HepG2 (cell line): ENCODE data around the gene MVB12A. TPM values are rescaled to one million over a fixed set of nuclear protein-coding genes. Genes with fewer than 3 reads are reported as not detected.

Source experiments
- ATAC-seq: fragments of 200-7000 bp; cut with Tn5 transposase; 3 replicates; pipeline ENCODE4 v1.9.1; 2020; ENCODE audit warnings: mild to moderate bottlenecking, moderate library complexity
- BruUV-seq: library from RNA; stranded (reverse); fragments of 400-500 nt; replicated peaks from 2 replicates; lab custom pipeline; 2021; lab: Mats Ljungman, UMichigan
- CTCF ChIA-PET: fragments of 300-600 bp; formaldehyde crosslinking; extraction: SDS; loops from one replicate; lab custom pipeline; 2021; ENCODE audit warnings: low total read pairs, inconsistent platforms, low intra/inter-chr PET ratio; lab: Yijun Ruan, JAX
- POLR2A ChIA-PET: fragments of 350-600 bp; sonication (Branson Sonifier 250); formaldehyde crosslinking; loops from one replicate; lab custom pipeline; 2020; ENCODE audit warnings: antibody characterized with exemption, inconsistent platforms; lab: Yijun Ruan, JAX
- DNase-seq: peaks from one replicate; pipeline ENCODE4 v3.0.0-alpha.2; 2015; ENCODE audit warnings: low spot score
- FAIRE-seq: peaks from 3 replicates; lab custom pipeline; 2011; peaks lifted over from hg19 to GRCh38; lab: Jason Lieb, UNC
- H2AFZ ChIP-seq: one replicate; pipeline ENCODE4 v1.6.1; 2011; ENCODE audit warnings: low read length, inconsistent platforms
- H3K27ac ChIP-seq: fragments of 300-600 bp; 3 replicates; pipeline ENCODE4 v1.8.0; 2011; ENCODE audit warnings: mixed run types, mild to moderate bottlenecking, mixed read lengths, low read length, inconsistent platforms; ENCODE audit not compliant: insufficient read depth; ENCODE audit errors: extremely low read length
- H3K27me3 ChIP-seq, 2 experiments: fragments of 200-600 bp in 1 of 2; 2 replicates in 1 of 2; 3 replicates in 1 of 2; pipeline versions ENCODE4 v1.6.0 to v1.8.0; 2011; ENCODE audit warnings: low read length in 2 of 2, mild to moderate bottlenecking in 2 of 2, moderate library complexity in 2 of 2, inconsistent platforms in 1 of 2; ENCODE audit not compliant: insufficient read depth in 2 of 2, control insufficient read depth in 1 of 2
- H3K36me3 ChIP-seq, 2 experiments: fragments of 200-600 bp in 1 of 2; replicated peaks in 1 of 2; 2 replicates in 1 of 2; 3 replicates in 1 of 2; pipeline versions ENCODE4 v1.5.1 to v1.8.0; 2011; ENCODE audit warnings: low read length in 2 of 2, inconsistent platforms in 1 of 2; ENCODE audit not compliant: insufficient read depth in 2 of 2, control insufficient read depth in 1 of 2
- H3K4me1 ChIP-seq: 2 replicates; pipeline ENCODE4 v1.5.1; 2012; ENCODE audit warnings: low read length, inconsistent platforms; ENCODE audit not compliant: insufficient read depth
- H3K4me2 ChIP-seq: 2 replicates; pipeline ENCODE4 v1.6.0; 2011; ENCODE audit warnings: low read depth, low read length, inconsistent platforms
- H3K4me3 ChIP-seq, 3 experiments: fragments of 200-600 bp in 1 of 3; sonication (generic), shearing (Covaris generic) in 1 of 3; replicated peaks in 1 of 3; 2 replicates each; pipeline ENCODE4 v1.5.1; 2011 to 2016; ENCODE audit warnings: low read length in 3 of 3, inconsistent platforms in 2 of 3, low read depth in 2 of 3, mild to moderate bottlenecking in 2 of 3, control low read depth in 1 of 3, mixed read lengths in 1 of 3; ENCODE audit not compliant: insufficient read depth in 1 of 3
- H3K79me2 ChIP-seq: one replicate; pipeline ENCODE4 v1.6.1; 2011; ENCODE audit warnings: low read length, inconsistent platforms; ENCODE audit not compliant: insufficient read depth
- H3K9ac ChIP-seq: 2 replicates; pipeline ENCODE4 v1.6.0; 2011; ENCODE audit warnings: mild to moderate bottlenecking, low read depth, low read length, inconsistent platforms; ENCODE audit not compliant: insufficient read depth
- H3K9me3 ChIP-seq: 2 replicates; pipeline ENCODE4 v1.5.1; 2012; ENCODE audit warnings: mild to moderate bottlenecking, low read length
- H4K20me1 ChIP-seq: 2 replicates; pipeline ENCODE4 v1.6.0; 2011; ENCODE audit warnings: inconsistent platforms, mild to moderate bottlenecking, low read length, moderate library complexity; ENCODE audit not compliant: insufficient read depth
- ARID2 ChIP-seq: sonication (generic); formaldehyde crosslinking; IDR thresholded peaks from 2 replicates; pipeline ENCODE4 v1.8.1; 2022; ENCODE audit warnings: mild to moderate bottlenecking, missing genetic modification reagents, borderline replicate concordance
- CEBPB ChIP-seq: IDR thresholded peaks from 2 replicates; pipeline ENCODE4 v1.6.1; 2011; ENCODE audit warnings: low read depth, low read length, improper control_type of control experiment, borderline replicate concordance
- PAWR ChIP-seq: sonication (generic); formaldehyde crosslinking; IDR thresholded peaks from 2 replicates; pipeline ENCODE4 v1.4.0; 2020; ENCODE audit warnings: missing genetic modification reagents, mild to moderate bottlenecking, borderline replicate concordance
- ZMYM4 ChIP-seq: sonication (generic); formaldehyde crosslinking; IDR thresholded peaks from 2 replicates; pipeline ENCODE4 v1.8.1; 2023; ENCODE audit warnings: mild to moderate bottlenecking, missing genetic modification reagents
- ZNF337 ChIP-seq: sonication (generic); formaldehyde crosslinking; IDR thresholded peaks from 2 replicates; pipeline ENCODE4 v1.5.1; 2020; ENCODE audit warnings: missing genetic modification reagents, low read depth, mild to moderate bottlenecking, borderline replicate concordance
- ZNF644 ChIP-seq: IDR thresholded peaks from 2 replicates; pipeline ENCODE4 v1.6.1; 2016; ENCODE audit warnings: low read depth
- ZNF670 ChIP-seq: sonication (generic); formaldehyde crosslinking; IDR thresholded peaks from 2 replicates; pipeline ENCODE4 v1.8.0; 2022; ENCODE audit warnings: mild to moderate bottlenecking, missing genetic modification reagents, borderline replicate concordance
- ZNF720 ChIP-seq: sonication (generic); formaldehyde crosslinking; IDR thresholded peaks from 2 replicates; pipeline ENCODE4 v1.4.0; 2020; ENCODE audit warnings: missing genetic modification reagents
- WGBS: methylation state at CpG from one replicate; pipeline ENCODE4 v1.1.6; 2017; ENCODE audit warnings: low lambda C conversion rate; 5-methylcytosine and 5-hydroxymethylcytosine counted together
- in situ Hi-C: cut with HindIII; loops from 2 replicates; pipeline ENCODE4 v1.10.0; 2017; ENCODE audit warnings: low pct_unique_long_range_greater_than_20kb; ENCODE audit not compliant: extremely low pct_ligation_motif_present
- intact Hi-C: fragments of 100-400 bp; cut with micrococcal nuclease; formaldehyde crosslinking; loops from one replicate; pipeline ENCODE4 v1.10.0; 2022; ENCODE audit not compliant: unreplicated experiment
- polyA plus RNA-seq, 8 experiments: library from polyadenylated mRNA; depleted of rRNA in 3 of 8; stranded (reverse) in 7 of 8; unstranded in 1 of 8; fragments of >200 nt; fragmentation: Illumina TruSeq in 4 of 8; extraction: Trizol in 4 of 8; gene quantifications; 2 replicates each; pipeline versions ENCODE4 v1.2.1 to v1.2.3, GENCODE V29; 2011 to 2016; ENCODE audit warnings: low read depth in 4 of 8, missing spikeins in 1 of 8, mixed read lengths in 1 of 8; ENCODE audit not compliant: insufficient read depth in 1 of 8
- total RNA-seq, 5 experiments: library from RNA; depleted of rRNA; stranded (reverse); fragments of >200 nt; fragmentation: Illumina TruSeq; extraction: Trizol; gene quantifications; 2 replicates each; pipeline ENCODE4 v1.2.3, GENCODE V29; 2016; ENCODE audit warnings: low read depth in 1 of 5
- TF ChIP-seq, protein P1 (sequence below): sonication (generic); formaldehyde crosslinking; IDR thresholded peaks from 2 replicates; pipeline ENCODE4 v1.5.0; 2020; ENCODE audit warnings: mild to moderate bottlenecking, missing genetic modification reagents

MVB12A gene
- total and polyA plus RNA-seq, 2 of the 13 experiments (the other 11 are each of a cell fraction or from before 2014, with no cell fraction given) = 35.7 to 36.1 TPM

DNA sequence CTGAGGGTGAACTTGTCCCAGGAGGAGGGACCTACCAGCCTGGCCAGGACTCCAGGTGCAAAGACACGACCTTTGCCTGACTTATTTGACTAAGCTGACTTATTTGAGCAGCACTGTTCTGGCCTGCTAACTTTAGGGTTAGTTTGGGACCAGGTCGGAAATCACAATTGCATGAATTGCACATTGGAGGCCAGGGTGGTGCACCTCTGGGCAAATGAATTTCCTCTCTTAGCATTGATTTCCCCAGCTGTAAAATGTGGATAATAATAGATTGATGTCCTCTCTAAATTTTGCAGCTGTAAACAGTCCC is 13.0 kb upstream of the MVB12A start (continued):
- TF ChIP-seq, protein P1, sequence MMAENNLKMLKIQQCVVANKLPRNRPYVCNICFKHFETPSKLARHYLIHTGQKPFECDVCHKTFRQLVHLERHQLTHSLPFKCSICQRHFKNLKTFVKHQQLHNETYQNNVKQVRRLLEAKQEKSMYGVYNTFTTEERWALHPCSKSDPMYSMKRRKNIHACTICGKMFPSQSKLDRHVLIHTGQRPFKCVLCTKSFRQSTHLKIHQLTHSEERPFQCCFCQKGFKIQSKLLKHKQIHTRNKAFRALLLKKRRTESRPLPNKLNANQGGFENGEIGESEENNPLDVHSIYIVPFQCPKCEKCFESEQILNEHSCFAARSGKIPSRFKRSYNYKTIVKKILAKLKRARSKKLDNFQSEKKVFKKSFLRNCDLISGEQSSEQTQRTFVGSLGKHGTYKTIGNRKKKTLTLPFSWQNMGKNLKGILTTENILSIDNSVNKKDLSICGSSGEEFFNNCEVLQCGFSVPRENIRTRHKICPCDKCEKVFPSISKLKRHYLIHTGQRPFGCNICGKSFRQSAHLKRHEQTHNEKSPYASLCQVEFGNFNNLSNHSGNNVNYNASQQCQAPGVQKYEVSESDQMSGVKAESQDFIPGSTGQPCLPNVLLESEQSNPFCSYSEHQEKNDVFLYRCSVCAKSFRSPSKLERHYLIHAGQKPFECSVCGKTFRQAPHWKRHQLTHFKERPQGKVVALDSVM = peak; percentile 64
- no peak for TF ChIP-seq ARID2 (CRISPR knock-in tag)
- no peak for TF ChIP-seq ZNF337
- TF ChIP-seq ZMYM4 = 0 out of 2 replicates have a peak, but pooled peaks have one; percentile 3
- TF ChIP-seq PAWR = no peak
- TF ChIP-seq ZNF644 (CRISPR knock-in tag) = no peak
- TF ChIP-seq ZNF720 (CRISPR knock-in tag) = no peak

DNA sequence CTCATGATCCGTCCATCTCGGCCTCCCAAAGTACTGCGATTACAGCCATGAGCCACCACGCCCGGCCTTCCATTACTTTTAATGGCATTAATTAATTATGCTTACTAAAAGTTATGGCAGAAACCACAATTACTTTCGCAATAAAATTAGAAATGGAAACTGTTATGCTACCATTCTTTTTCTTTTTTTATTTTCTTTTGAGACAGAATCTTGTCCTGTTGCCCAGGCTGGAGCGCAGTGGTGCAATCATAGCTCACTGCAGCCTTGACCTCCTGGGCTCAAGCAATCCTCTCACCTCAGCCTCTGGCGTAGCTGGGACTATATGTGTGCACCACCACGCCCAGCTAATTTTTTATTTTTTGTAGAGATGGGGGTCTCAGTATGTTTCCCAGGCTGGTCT is 9.9 kb upstream of the MVB12A start:
- POLR2A ChIA-PET = no interaction called here
- Histone ChIP-seq H3K4me2 (no peak overlapping the region), H3K27me3 (no peaks in the 10 kb centered on the region; a peak in 1 of 5 replicates), H3K4me3 (no peak overlapping the region), H3K9me3 (no peaks in the 10 kb centered on the region), H3K79me2 (peaks cover 23% of the 10 kb centered on the region), H3K27ac (no peak overlapping the region), H4K20me1 (no peaks in the 10 kb centered on the region), H3K4me1 (no peaks in the 10 kb centered on the region), H3K36me3 (peaks cover 3 to 25% of the 10 kb centered on the region in 2 experiments; a peak in 2 of 5 replicates), H2AFZ (no peak overlapping the region), H3K9ac (no peak overlapping the region)
- intact Hi-C loops = loop anchor here (5.0 kb wide), 1 partner anchor 73 kb away; the partner anchor contains the start of gene GTPBP3
- TF ChIP-seq ZNF670 (CRISPR knock-in tag) (no peak), CEBPB (0 out of 2 replicates have a peak, but pooled peaks have one; percentile 9)
- ATAC-seq = no peak
- WGBS = 97% methylated on average over 9 of the region's 9 CpGs
- no peak for DNase-seq
- in situ Hi-C loops = no loop called here
- no TSS peak for BruUV-seq
- no peak for FAIRE-seq
- CTCF ChIA-PET = no interaction called here
